Left lung (tissue), 10 donors: Measurements from ENCODE around the gene CXCL12. TPM values are rescaled to one million over a fixed set of nuclear protein-coding genes. Genes with fewer than 3 reads are reported as not detected.

Experiments used
- ATAC-seq: fragments of 200-7000 bp; cut with Tn5 transposase; one replicate; pipeline ENCODE4 v1.9.1; 2020; ENCODE audit warnings: moderate library complexity
- DNase-seq, 4 donors: peaks; one replicate each; pipeline ENCODE4 v3.0.0-alpha.2; 2013 to 2020
- H3K27ac ChIP-seq, 2 donors: fragments of 200-600 bp; sonication (generic) in 1 of 2; one replicate each; pipeline versions ENCODE4 v1.5.0 to v1.8.0; 2020 to 2021
- H3K27me3 ChIP-seq, 2 donors: fragments of 200-600 bp; sonication (generic) in 1 of 2; one replicate each; pipeline versions ENCODE4 v1.5.0 to v1.8.0; 2020 to 2021
- H3K36me3 ChIP-seq, 2 donors: fragments of 200-600 bp; sonication (generic) in 1 of 2; one replicate each; pipeline versions ENCODE4 v1.5.0 to v1.8.0; 2020 to 2021
- H3K4me1 ChIP-seq, 2 donors: fragments of 200-600 bp; one replicate each; pipeline ENCODE4 v1.8.0; 2021
- H3K4me3 ChIP-seq, 2 donors: fragments of 200-600 bp; sonication (generic) in 1 of 2; one replicate each; pipeline versions ENCODE4 v1.5.0 to v1.8.0; 2020 to 2021; ENCODE audit warnings: mild to moderate bottlenecking in 1 of 2
- H3K9me3 ChIP-seq, 2 donors: fragments of 200-600 bp; sonication (generic) in 1 of 2; one replicate each; pipeline versions ENCODE4 v1.5.0 to v1.8.0; 2020 to 2021
- intact Hi-C, 2 donors: fragments of 100-400 bp; cut with DNase I; formaldehyde crosslinking; loops; one replicate each; pipeline versions ENCODE4 v1.11.2 to v1.14.2; 2022
- polyA plus RNA-seq, 6 donors: library from polyadenylated mRNA; unstranded; fragments of 120-200 nt; gene quantifications; one replicate each; pipeline ENCODE4 v1.2.1, GENCODE V29; 2013; ENCODE audit not compliant: insufficient read length in 6 of 6
- total RNA-seq, 2 donors: library from RNA; stranded (reverse); fragmentation: NEBNext Ultra II Directional; extraction: Animal tissue kit (Norgen Biotek cat#: 25700); gene quantifications; one replicate each; pipeline ENCODE4 v1.2.1, GENCODE V29; 2021
- TF ChIP-seq, protein P1 (sequence below), 2 donors: fragments of 200-600 bp; sonication (generic) in 1 of 2; IDR thresholded peaks; one replicate each; pipeline versions ENCODE4 v1.5.0 to v1.8.0; 2021; ENCODE audit warnings: antibody characterized with exemption in 2 of 2
- donor health status: DM: no; HTN: yes; CAD: no.
- donor health status: DM: no; HTN: no; CAD: no.

Gene CXCL12
- total and polyA plus RNA-seq, 8 donors, result 77.9 to 281 (median 188) TPM

DNA sequence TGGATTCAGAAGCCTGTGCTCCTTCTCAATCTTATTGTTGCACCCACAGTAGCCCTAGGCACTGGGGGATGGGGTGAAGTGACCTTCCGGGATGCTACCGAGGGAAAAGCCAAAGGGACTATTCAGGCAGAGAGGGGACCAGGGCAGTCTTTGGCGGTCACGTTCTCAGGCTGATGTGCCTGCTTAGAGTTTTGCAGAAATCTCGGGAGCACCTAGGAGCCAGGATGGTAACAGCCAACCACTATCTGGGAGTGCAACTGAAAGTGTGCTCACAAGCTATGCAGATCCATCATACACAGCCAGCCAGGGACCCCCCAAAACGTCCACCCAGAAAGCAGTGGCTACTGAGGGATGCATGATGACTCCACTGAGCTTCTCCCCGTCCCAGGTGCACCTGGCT lies 52.4 kb downstream of the CXCL12 start:
- Histone ChIP-seq H3K9me3 (no peaks in the 10 kb centered on the region), H3K4me1 (no peaks in the 10 kb centered on the region), H3K27me3 (no peaks in the 10 kb centered on the region), H3K27ac (no peak overlapping the region), H3K36me3 (no peaks in the 10 kb centered on the region), H3K4me3 (no peak overlapping the region)
- ATAC-seq, result no peak
- intact Hi-C loops, result no loop called here
- no peak for DNase-seq
- TF ChIP-seq, protein P1, sequence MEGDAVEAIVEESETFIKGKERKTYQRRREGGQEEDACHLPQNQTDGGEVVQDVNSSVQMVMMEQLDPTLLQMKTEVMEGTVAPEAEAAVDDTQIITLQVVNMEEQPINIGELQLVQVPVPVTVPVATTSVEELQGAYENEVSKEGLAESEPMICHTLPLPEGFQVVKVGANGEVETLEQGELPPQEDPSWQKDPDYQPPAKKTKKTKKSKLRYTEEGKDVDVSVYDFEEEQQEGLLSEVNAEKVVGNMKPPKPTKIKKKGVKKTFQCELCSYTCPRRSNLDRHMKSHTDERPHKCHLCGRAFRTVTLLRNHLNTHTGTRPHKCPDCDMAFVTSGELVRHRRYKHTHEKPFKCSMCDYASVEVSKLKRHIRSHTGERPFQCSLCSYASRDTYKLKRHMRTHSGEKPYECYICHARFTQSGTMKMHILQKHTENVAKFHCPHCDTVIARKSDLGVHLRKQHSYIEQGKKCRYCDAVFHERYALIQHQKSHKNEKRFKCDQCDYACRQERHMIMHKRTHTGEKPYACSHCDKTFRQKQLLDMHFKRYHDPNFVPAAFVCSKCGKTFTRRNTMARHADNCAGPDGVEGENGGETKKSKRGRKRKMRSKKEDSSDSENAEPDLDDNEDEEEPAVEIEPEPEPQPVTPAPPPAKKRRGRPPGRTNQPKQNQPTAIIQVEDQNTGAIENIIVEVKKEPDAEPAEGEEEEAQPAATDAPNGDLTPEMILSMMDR (IDR thresholded peaks at IDR 0.05), result no peak

DNA sequence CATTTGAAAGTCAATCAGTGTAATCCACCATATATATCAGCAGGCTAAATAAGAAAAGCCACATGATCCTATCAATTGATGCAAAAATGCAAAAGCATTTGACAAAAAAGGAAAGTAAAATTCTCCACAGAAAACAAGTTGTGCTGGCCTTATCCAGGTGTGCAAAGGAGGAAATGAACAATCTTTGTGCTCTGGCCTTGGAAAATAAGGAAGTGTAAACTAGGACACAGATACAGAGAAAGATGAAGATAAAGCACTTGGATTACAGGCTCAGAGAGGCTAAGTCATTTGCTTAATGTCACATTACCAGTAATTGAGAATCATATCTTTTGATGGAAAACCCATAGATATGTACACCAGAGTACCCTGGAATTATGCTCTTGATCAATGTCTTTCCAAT lies 54.5 kb downstream of the CXCL12 start:
- no peaks in the 10 kb centered on the region for H3K4me1 ChIP-seq
- no peaks in the 10 kb centered on the region for H3K9me3 ChIP-seq
- H3K36me3 ChIP-seq, result no peaks in the 10 kb centered on the region
- no peak overlapping the region for H3K27ac ChIP-seq
- TF ChIP-seq, protein P1 (IDR thresholded peaks at IDR 0.05), result no peak
- no peaks in the 10 kb centered on the region for H3K27me3 ChIP-seq
- ATAC-seq (no peak), DNase-seq (no peak)
- no peak overlapping the region for H3K4me3 ChIP-seq
- intact Hi-C loops, result no loop called here

DNA sequence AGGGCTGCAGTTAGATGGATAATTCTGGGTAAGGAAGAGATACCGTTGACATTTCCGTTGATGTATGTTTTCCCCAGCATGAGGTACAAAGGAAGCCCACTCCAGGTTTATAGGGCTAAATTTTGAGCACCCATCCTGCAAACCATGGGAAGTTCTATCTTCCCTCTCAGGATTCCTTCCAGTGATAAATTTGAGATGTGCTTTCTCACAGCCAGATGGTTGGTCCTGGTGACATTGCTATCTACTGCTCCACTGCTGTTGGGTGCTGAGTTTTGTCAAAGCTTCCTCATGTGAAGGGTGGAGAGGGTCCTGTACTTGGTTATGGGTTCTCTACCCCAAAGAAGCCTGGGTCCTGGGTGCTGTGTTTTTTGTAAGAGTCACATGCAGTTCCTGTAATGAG lies 57.4 kb downstream of the CXCL12 start:
- no peaks in the 10 kb centered on the region for H3K27me3 ChIP-seq
- TF ChIP-seq, protein P1 (IDR thresholded peaks at IDR 0.05), result no peak
- no peaks in the 10 kb centered on the region for H3K4me1 ChIP-seq
- intact Hi-C loops, result no loop called here
- no peaks in the 10 kb centered on the region for H3K36me3 ChIP-seq
- ATAC-seq (no peak), DNase-seq (no peak)
- H3K9me3 ChIP-seq, result no peaks in the 10 kb centered on the region
- H3K27ac ChIP-seq, result no peak overlapping the region
- H3K4me3 ChIP-seq, result no peak overlapping the region
